OCI-LY1 (cell line): ENCODE data around the gene YTHDF2.
"Not testable (repeated sequence)": the region's sequence is repeated elsewhere in the genome, so short reads cannot be mapped to it uniquely, and the experiment has no call there.

Experiments used
- H2AFZ ChIP-seq: fragments of 200-600 bp; sonication (generic), shearing (Covaris generic); 2 replicates; pipeline ENCODE4 v1.6.0; 2014; ENCODE audit warnings: antibody characterized with exemption, mild to moderate bottlenecking, low read length
- H3F3A ChIP-seq: fragments of 200-600 bp; sonication (generic), shearing (Covaris generic); 2 replicates; pipeline ENCODE4 v1.6.0; 2014; ENCODE audit warnings: mild to moderate bottlenecking, antibody characterized with exemption, low read length, moderate library complexity; ENCODE audit not compliant: insufficient read depth
- H3K27ac ChIP-seq: fragments of 200-600 bp; sonication (generic); 2 replicates; pipeline ENCODE4 v1.5.1; 2014; ENCODE audit warnings: low read length, mixed run types, mild to moderate bottlenecking, low read depth; ENCODE audit not compliant: poor library complexity, severe bottlenecking
- H3K27me3 ChIP-seq: fragments of 200-600 bp; sonication (generic); 2 replicates; pipeline ENCODE4 v1.6.0; 2014; ENCODE audit warnings: antibody characterized with exemption, mild to moderate bottlenecking, low read length, moderate library complexity; ENCODE audit not compliant: insufficient read depth
- H3K36me3 ChIP-seq: fragments of 200-600 bp; sonication (generic); 2 replicates; pipeline ENCODE4 v1.6.1; 2014; ENCODE audit warnings: mild to moderate bottlenecking, antibody characterized with exemption, low read length, moderate library complexity, mixed read lengths; ENCODE audit not compliant: insufficient read depth
- H3K4me1 ChIP-seq: fragments of 200-600 bp; sonication (generic); 2 replicates; pipeline ENCODE4 v1.5.1; 2014; ENCODE audit warnings: mild to moderate bottlenecking, low read length, moderate library complexity; ENCODE audit not compliant: insufficient read depth, severe bottlenecking
- H3K4me2 ChIP-seq: fragments of 200-600 bp; sonication (generic), shearing (Covaris generic); 2 replicates; pipeline ENCODE4 v1.6.1; 2014; ENCODE audit warnings: low read length
- H3K4me3 ChIP-seq: fragments of 200-600 bp; sonication (generic); 2 replicates; pipeline ENCODE4 v1.5.1; 2014; ENCODE audit warnings: low read length, low read depth, mild to moderate bottlenecking, mixed read lengths; ENCODE audit not compliant: poor library complexity, severe bottlenecking
- H3K79me2 ChIP-seq: fragments of 200-600 bp; shearing (Covaris generic); 2 replicates; pipeline ENCODE4 v1.6.1; 2016; ENCODE audit warnings: mixed run types, low read length, mixed read lengths; ENCODE audit not compliant: insufficient read depth
- H3K9ac ChIP-seq: fragments of 200-600 bp; sonication (generic), shearing (Covaris generic); 2 replicates; pipeline ENCODE4 v1.6.1; 2014; ENCODE audit warnings: mild to moderate bottlenecking, low read length, mixed read lengths
- H3K9me2 ChIP-seq: fragments of 200-600 bp; sonication (generic), shearing (Covaris generic); 2 replicates; pipeline ENCODE4 v1.6.1; 2014; ENCODE audit warnings: low read depth, mild to moderate bottlenecking, low read length, mixed read lengths
- H3K9me3 ChIP-seq: fragments of 200-600 bp; shearing (Covaris generic); 2 replicates; pipeline ENCODE4 v1.6.1; 2014; ENCODE audit warnings: low read length, mixed read lengths
- H4K20me1 ChIP-seq: fragments of 200-600 bp; sonication (generic), shearing (Covaris generic); 2 replicates; pipeline ENCODE4 v1.6.0; 2016; ENCODE audit warnings: mild to moderate bottlenecking, low read length; ENCODE audit not compliant: insufficient read depth
- EZH2 ChIP-seq: fragments of 200-600 bp; sonication (generic), shearing (Covaris generic); IDR thresholded peaks from 2 replicates; pipeline ENCODE4 v1.8.0; 2017; ENCODE audit warnings: borderline replicate concordance, mixed run types, mild to moderate bottlenecking, antibody characterized with exemption, low read length, moderate library complexity, mixed read lengths
- TF ChIP-seq, protein P1 (sequence below): fragments of 200-600 bp; sonication (generic), shearing (Covaris generic); IDR thresholded peaks from 2 replicates; pipeline ENCODE4 v1.5.1; 2017; ENCODE audit warnings: mild to moderate bottlenecking, antibody characterized with exemption, low read length, moderate library complexity, mixed read lengths

YTHDF2 gene

DNA sequence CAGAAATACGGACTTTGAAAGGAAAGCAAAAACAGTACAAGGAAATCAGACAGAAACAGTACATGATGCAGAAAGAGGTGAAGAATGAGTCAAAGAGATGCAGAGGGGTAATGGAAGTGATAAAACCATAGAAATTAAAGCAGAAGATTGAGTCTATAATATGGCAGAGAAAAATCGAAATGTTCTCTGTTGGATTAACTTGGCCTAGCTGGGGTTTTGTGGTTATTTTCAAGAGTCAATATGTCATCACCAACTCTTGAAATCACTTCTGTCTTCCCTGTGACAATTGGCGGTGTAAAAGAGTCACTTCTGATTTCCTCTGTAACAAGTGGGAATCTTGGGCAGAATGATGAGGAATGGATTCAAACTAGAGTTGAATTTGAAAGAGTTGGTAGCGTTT, 7.4 kb downstream of the YTHDF2 start:
- no peaks in the 10 kb centered on the region for H3K9me2 ChIP-seq
- TF ChIP-seq EZH2: no peak
- TF ChIP-seq, protein P1, sequence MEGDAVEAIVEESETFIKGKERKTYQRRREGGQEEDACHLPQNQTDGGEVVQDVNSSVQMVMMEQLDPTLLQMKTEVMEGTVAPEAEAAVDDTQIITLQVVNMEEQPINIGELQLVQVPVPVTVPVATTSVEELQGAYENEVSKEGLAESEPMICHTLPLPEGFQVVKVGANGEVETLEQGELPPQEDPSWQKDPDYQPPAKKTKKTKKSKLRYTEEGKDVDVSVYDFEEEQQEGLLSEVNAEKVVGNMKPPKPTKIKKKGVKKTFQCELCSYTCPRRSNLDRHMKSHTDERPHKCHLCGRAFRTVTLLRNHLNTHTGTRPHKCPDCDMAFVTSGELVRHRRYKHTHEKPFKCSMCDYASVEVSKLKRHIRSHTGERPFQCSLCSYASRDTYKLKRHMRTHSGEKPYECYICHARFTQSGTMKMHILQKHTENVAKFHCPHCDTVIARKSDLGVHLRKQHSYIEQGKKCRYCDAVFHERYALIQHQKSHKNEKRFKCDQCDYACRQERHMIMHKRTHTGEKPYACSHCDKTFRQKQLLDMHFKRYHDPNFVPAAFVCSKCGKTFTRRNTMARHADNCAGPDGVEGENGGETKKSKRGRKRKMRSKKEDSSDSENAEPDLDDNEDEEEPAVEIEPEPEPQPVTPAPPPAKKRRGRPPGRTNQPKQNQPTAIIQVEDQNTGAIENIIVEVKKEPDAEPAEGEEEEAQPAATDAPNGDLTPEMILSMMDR: no peak
- no peak overlapping the region for H3K27ac ChIP-seq
- peak overlapping the region; percentile 10; the same call in 1 of the 2 replicates for H3K4me2 ChIP-seq
- H4K20me1 ChIP-seq: 0 out of 2 replicates have a peak, but pooled peaks cover 3% of the 10 kb centered on the region
- no peak overlapping the region for H3K9ac ChIP-seq
- no peaks in the 10 kb centered on the region for H3K27me3 ChIP-seq
- H3K36me3 ChIP-seq: peaks cover 96% of the 10 kb centered on the region
- peaks cover 42% of the 10 kb centered on the region for H3K4me1 ChIP-seq
- H3K4me3 ChIP-seq: no peak overlapping the region
- no peaks in the 10 kb centered on the region for H3K9me3 ChIP-seq
- no peaks in the 10 kb centered on the region for H3F3A ChIP-seq
- H3K79me2 ChIP-seq: peaks cover 93% of the 10 kb centered on the region
- no peak overlapping the region for H2AFZ ChIP-seq

DNA sequence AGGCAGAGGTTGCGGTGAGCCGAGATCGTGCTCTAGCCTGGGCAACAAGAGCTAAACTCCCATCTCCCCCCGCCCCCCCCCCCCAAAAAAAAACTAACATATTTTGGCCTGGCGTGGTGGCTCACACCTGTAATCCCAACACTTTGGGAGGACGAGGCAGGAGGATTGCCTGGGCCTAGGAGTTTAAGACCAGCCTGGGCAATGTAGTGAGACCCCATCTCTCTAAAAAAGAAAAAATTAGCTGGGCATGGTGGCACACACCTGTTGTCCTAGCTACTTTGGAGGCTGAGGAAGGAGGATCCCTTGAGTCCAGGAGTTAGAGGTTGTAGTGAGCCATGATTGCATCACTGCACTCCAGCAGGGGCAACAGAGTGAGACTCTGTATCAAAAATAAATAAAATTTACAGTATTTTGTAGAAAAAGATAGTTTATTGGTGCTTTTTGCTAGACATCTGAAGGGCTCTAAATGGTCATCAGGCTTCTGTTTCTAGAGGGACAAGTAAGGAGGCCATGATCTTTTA, 9.0 kb downstream of the YTHDF2 start:
- Histone ChIP-seq H3K4me3 (no peak overlapping the region), H3K79me2 (peaks cover 93% of the 10 kb centered on the region), H2AFZ (no peak overlapping the region), H3K27me3 (no peaks in the 10 kb centered on the region), H3K27ac (no peak overlapping the region), H4K20me1 (no peaks in the 10 kb centered on the region), H3K4me1 (peaks cover 40% of the 10 kb centered on the region), H3K9me2 (no peaks in the 10 kb centered on the region), H3K9ac (no peak overlapping the region), H3F3A (no peaks in the 10 kb centered on the region), H3K9me3 (no peaks in the 10 kb centered on the region), H3K36me3 (peaks cover 94% of the 10 kb centered on the region), H3K4me2 (no peak overlapping the region)
- TF ChIP-seq, protein P1: no peak

DNA sequence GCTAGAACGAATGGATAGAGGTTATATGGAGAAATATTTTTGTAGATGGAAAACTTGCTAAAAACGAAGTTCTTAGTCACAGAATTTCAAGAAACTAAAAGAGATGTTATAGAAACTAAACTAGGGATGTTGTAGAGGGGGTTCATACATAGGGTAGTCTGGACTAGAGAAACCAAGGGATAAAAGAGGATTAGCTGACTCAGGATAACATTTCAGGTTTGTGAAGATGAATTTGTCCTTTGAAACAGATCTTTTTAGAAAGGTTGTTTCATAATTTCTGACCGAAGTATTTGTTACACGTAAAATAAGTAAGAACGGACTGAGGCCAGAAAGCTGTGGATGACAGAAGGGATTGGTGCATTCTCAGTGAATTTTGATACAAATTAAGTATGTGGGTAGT, 13.6 kb downstream of the YTHDF2 start:
- Histone ChIP-seq H3K9me2 (no peaks in the 10 kb centered on the region), H3K27ac (no peak overlapping the region), H3K36me3 (peaks cover 81% of the 10 kb centered on the region), H4K20me1 (peaks cover 5% of the 10 kb centered on the region; the same call in 1 of the 2 replicates), H3K9ac (no peak overlapping the region), H2AFZ (no peak overlapping the region), H3K4me2 (no peak overlapping the region), H3K9me3 (no peaks in the 10 kb centered on the region), H3K27me3 (no peaks in the 10 kb centered on the region), H3K79me2 (peaks cover 98% of the 10 kb centered on the region), H3K4me1 (peaks cover 53% of the 10 kb centered on the region), H3K4me3 (no peak overlapping the region), H3F3A (no peaks in the 10 kb centered on the region)
- no peak for TF ChIP-seq EZH2
- TF ChIP-seq, protein P1: no peak

DNA sequence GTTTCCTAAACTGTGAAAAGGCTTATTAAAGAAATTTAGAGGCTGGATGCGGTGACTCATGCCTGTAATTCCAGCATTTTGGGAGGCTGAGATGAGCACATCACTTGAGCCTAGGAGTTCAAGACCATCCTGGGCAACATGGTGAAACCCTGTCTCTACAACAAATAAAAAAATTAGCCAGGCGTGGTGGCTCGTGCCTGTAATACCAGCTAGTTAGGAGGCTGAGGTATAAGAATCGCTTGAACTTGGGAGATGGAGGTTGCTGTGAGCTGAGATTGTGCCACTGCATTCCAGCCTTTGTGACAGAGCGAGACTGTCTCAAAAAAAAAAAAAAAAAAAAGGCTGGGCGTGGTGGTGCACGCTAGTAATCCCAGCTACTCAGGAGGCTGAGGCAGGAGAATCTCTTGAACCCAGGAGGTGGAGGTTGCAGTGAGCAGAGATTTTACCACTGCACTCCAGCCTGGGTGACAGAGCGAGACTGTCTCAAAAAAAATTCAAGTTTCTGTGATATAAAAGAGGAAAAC, 14.1 kb downstream of the YTHDF2 start:
- H4K20me1 ChIP-seq, H3K4me2 ChIP-seq, H3F3A ChIP-seq: not testable (repeated sequence)

More for the DNA sequence above, 14.1 kb downstream of the YTHDF2 start:
- H3K27ac ChIP-seq, H3K4me3 ChIP-seq, H2AFZ ChIP-seq, H3K9ac ChIP-seq, H3K27me3 ChIP-seq, H3K9me3 ChIP-seq, H3K9me2 ChIP-seq: not testable (repeated sequence)
- Histone ChIP-seq H3K4me1 (peaks cover 55% of the 10 kb centered on the region), H3K36me3 (peaks cover 82% of the 10 kb centered on the region), H3K79me2 (peaks cover 100% of the 10 kb centered on the region)
